Skin of body (tissue), 2 donors: ENCODE data around the gene MEOX2. TPM values are rescaled to one million over a fixed set of nuclear protein-coding genes. Genes with fewer than 3 reads are reported as not detected.

ENCODE experiments used
- DNase-seq: peaks from one replicate; lab custom pipeline; 2025; lab: John Stamatoyannopoulos, UW
- total RNA-seq: library from RNA; depleted of rRNA; stranded (reverse); fragments of >200 nt; gene quantifications from one replicate; pipeline ENCODE4 v1.2.3, GENCODE V29; 2014

Gene MEOX2
- total RNA-seq, result 30.9 TPM

DNA sequence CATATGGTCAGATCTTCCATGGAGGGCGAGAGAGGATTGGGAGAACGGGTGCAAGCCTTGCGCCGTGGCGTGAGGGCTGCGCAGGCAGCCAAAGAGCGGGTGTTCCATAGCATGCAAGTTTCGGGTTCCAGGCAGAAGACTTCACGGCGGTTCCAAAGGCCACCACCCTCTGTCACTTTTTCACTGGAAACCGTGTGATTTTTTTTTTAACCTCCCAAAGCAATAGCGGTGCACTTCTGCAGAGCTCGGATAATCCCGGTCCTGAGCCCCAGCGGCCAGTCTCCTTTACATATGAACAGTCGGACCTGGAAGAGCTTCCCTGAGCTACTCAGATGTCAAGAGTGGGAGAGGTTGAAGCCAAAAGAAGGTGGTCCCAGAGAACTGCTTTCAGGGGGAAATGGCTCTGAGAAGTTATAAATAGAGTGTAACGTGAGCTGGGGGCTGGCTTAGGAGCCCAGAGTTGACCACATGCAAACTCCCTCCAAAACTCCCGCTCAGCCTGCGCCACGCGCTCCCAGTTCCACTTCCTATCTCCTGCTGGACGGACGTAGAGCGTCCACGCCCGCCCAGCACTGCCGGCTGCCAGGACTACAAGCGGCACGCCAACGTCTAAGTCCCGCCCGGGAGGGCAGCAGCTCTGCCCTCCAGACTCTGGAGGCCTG, at the start of gene MEOX2:
MEOX2 (minus strand) TSS at position 389 of the 662 bp plus-strand sequence; CDS start at position 108, 281 bp downstream.
- peak; percentile 95 for DNase-seq

DNA sequence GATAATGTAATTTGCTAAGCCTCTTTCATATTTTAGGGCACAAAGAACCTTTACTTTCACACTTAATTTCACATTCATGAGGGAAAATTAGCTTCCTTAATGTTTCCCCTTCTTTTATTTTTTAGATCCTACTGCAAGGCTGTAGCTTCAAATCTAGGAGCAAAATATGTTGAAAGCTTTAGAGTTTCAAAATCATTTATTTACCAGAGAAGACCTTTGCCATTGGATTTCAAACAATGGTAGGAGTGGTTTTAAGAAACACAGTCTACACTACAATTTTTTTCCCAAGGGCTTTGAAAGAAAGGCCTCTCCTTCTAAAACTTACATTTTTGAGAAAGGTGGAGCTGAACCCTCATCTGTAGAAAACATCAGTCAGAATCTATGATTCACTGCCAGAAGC, 43.3 kb upstream of the MEOX2 start:
- DNase-seq, result no peak

DNA sequence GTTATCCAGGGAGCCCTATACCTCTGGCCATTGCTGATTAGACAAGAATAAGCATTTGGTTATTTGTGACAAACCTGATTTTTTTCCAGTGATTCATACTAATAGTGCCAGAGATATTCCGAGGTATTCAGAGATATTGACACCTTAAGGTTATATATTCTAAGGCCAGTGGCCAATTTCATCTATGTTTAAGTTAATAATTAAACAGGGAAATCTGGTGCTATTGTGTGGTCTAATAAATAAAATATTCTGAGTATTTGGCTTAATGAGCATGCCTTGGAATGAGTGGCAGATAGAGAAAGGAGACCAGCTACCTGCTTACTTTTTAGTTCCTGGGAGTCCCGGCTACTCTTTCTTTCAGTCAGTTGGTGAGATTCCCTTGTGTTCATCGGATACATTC, 38.6 kb upstream of the MEOX2 start:
- DNase-seq, result no peak

- peak; percentile 34 for DNase-seq
Observed at GRCh38 chr7:15723841-15724240, 37.4 kb upstream of the MEOX2 start.

GRCh38 chr7:15720849-15721471, 34.5 kb upstream of the MEOX2 start:
- DNase-seq, result no peak

DNA sequence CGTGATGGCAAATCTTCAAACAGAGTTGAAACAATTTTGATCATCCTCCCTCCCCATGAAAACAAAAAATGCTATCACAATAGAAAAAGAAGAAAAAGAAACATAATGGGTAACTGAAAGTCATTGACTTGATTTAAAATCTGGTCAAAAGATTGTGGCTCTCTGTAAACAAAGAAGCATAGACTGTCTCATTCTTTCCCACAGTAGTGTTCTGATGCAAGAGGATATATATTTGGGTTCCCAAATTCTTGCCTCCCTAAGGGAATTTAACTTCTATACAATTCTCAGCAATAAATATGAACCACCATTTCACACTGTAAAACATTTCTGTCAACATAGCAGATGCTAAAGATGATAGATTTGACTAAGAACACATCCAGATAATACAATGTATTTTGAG, 32.8 kb upstream of the MEOX2 start:
- DNase-seq, result peak; percentile 58

- no peak for DNase-seq
Observed at GRCh38 chr7:15715435-15715834, 29.0 kb upstream of the MEOX2 start.

DNA sequence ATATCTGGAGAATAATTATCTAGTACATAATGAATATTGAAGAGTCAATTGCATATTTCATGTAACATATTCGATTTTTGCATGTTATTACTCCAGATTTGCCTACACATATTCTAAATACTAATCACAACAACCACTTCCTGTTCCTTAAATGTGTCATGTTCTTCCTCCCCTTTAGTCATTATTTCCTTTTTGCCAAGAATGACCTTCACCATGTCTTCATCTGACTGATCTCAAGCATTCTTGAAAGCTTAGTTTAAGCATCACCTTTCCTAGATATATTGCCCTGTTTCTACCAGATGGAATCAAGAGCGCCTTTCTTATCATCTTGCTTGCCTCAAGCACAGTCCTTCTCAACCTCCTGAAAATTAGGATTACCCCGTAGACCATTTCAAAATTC, 23.5 kb upstream of the MEOX2 start:
- DNase-seq, result no peak

- no peak for DNase-seq
Observed at GRCh38 chr7:15707570-15707969, 21.1 kb upstream of the MEOX2 start.

DNA sequence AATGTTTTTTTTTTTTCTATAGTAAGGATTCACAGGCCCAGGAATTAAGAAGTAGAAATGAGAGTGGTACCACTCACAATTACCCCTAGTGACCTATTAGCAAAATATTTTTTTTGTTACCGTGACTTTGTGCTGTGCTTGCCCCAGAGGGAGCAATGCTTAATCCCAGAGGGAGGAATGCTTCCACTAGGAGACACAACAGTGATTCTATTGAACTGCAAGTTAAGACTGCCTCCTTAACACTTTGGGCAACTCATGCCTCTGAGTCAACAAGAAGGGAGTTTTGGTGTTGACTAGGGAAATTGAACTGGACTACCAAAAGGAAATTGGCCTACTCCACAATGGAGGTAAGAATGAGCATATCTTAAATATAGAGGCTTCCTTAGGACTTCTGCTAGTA, 17.2 kb upstream of the MEOX2 start:
- no peak for DNase-seq

DNA sequence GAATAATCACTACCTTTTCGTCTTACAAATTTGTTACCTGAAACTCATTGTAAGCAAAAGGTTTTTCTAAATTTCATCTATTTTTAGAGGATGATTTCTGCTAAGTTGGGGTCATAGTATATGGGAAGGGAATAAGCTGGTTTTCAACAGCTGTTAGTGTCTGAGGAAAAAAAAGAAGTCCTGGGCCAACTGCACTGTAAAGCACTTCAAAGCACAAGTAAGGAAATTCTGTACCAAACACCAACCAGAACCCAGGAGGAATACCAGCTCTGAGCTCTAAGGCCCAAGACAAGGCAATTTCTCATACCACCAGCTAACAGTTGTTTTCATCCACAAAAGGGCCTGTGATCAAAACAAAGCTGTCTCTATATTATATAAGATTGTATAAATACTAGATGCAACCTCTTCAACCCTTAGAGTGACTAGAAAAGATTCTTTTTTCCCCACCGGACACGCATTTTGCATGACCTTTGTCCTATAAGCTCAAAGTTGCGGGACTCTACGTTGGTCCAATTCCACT, 6.1 kb upstream of the MEOX2 start:
- no peak for DNase-seq

- no peak for DNase-seq
Observed at GRCh38 chr7:15688911-15689310, 2.4 kb upstream of the MEOX2 start.

DNA sequence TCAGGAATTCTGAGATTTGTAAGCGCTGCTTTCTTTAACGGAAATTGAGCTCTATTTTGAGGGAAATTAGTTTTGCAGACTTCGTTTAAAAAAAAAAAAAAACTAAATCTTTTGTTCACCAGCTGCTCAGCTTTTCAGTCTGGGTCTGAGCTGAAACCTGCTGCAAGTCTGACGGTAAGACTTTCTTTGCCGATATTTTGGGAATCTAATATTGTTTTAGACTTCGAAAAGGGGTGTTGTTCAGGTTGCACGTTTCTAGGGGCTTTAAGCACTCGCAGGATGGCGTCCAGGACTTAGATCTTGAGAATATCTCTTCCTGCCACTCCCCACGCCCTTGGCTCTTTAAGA, 1.8 kb upstream of the MEOX2 start:
- no peak for DNase-seq

DNA sequence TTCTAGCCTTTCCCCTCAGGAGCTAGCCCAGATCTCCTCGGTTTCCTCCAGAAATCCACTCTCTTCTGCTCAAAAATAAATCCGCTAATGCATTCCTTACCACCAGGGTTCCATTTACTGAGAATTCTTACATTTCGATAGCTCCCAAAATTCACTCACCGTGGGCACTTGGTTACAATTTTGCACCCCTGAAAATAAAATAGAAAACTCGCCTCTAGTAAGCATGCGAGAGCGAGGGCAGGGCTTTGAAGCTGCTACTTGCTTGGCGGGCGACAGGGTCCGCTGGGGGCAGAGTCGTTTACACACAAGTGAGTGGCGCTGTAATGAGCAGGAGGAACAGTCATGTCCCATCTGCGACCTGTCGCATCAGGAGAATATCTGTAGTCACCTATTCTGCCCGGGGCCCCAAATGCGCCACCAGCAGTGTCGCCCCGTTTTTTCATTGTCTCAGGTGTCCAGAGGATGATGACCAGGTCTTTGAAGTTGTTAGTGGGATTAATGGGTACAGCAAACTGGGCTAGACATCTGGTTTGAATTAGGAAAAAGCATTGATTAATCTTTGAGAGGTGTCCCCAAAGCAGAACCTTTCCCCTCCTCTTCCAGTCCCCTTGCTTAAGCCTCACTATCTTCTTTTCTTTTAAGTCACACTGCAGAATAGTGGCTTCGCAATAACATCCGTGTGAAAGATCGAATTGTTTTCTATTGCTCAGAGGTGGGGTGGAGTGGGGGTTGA, 1.2 kb upstream of the MEOX2 start:
- peak; percentile 74 for DNase-seq

DNA sequence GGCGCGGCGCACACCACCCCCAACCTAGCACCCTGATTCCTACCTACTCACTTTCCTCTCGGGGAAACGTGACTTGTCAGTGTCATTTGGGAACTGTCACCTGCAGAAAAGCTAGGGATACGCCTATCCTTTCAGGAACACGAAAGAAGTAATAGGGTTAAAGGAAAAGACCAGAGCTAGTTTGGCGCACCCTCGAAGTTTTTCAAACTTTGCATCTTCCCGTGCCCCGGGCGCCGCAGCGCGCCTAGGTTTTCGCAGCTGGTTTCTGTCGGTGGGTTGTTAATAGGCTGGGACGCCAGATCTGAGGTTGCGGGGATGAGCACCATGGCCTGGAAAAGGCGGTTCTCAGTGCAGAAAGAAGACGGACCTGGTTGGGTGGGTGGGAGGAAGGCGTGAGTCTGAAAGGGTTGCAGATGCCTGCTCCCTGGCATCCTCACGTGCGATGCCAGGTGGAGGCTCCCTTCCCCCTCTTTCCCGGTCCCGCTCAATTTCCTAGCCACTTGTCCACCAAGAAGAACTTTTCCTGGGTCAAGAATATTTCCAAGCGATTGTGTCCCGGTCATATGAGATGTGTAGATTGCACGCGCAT, 568 bp upstream of the MEOX2 start:
- DNase-seq, result no peak

- peak; percentile 70 for DNase-seq
Observed at GRCh38 chr7:15685358-15686294, 857 bp downstream of the MEOX2 start.

- peak; percentile 70 for DNase-seq
Observed at GRCh38 chr7:15684871-15685270, 1.6 kb downstream of the MEOX2 start.

DNA sequence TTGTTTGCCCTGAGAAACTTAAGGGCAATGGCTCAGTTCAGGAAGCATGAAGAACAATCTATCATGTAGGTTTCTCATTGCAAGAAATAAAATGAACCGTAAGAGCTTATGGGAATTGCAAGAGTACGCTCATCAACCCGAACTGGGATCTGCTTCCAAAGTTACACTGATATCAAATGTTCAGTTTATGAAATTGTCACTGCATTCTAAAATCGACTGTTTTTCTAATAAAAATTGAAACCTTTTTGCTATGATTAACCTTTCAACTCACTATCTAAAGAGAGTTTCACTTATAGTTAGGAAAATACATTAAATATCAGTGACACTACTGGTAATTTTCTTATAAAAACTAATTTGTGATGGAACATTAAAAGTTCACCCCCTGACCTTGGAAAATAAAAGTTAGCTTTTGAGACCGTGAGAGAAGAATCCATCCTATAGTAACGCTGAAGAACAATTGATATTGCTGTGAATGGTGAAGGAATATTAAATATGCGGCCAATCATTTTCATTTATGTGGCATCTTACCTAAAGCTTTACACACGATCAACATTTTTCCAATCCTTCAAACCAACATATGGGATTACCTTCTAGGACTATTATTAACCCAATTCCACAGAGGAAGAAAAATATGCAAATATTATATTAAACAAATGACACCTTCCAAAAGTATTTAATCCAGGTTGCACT, 2.2 kb downstream of the MEOX2 start:
- DNase-seq, result peak; percentile 61

GRCh38 chr7:15682751-15683245, 3.7 kb downstream of the MEOX2 start:
- DNase-seq, result no peak

DNA sequence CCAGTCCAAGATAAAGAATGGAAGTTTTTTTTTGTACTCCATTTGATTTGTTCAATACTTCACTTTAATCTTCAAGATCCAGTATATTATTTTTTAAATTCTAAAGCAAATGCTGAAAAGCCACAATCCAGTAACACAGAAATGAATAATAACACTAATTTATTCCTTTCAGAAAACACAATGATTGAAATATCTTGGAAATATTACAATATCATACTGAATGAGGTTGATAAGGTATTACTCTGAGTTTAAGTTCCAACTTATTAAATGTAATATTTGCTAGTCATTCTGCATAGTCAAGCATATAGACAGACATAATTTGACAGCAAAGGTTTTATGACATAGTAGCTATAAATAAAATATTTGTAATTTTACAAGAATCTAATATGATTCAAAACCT, 4.4 kb downstream of the MEOX2 start:
- DNase-seq, result no peak
